GM19468 (cell line): Measurements from ENCODE around the gene ZNRF3.
"Not testable (repeated sequence)": the region's sequence is repeated elsewhere in the genome, so short reads cannot be mapped to it uniquely, and the experiment has no call there.

ENCODE experiments used
- ATAC-seq: cut with Tn5 transposase; IDR thresholded peaks from one replicate; pipeline ENCODE4 v1.9.1; 2021; ENCODE audit warnings: mild to moderate bottlenecking, moderate library complexity, moderate number of reproducible peaks; ENCODE audit not compliant: unreplicated experiment; ENCODE audit errors: extremely low read depth

The ZNRF3 gene

GRCh38 chr22:29000641-29001040, 117.3 kb downstream of the ZNRF3 start:
- ATAC-seq = no peak

- no peak for ATAC-seq
Observed at GRCh38 chr22:29002603-29003002, 119.2 kb downstream of the ZNRF3 start.

- ATAC-seq = no peak
Observed at GRCh38 chr22:29003552-29003951, 120.2 kb downstream of the ZNRF3 start.

- ATAC-seq = no peak
Observed at GRCh38 chr22:29003975-29004646, 120.7 kb downstream of the ZNRF3 start.

- ATAC-seq = no peak
Observed at GRCh38 chr22:29004647-29005371, 121.4 kb downstream of the ZNRF3 start.

GRCh38 chr22:29005754-29006153, 122.4 kb downstream of the ZNRF3 start:
- ATAC-seq = not testable (repeated sequence)

- ATAC-seq = no peak
Observed at GRCh38 chr22:29006346-29006745, 123.0 kb downstream of the ZNRF3 start.

- no peak for ATAC-seq
Observed at GRCh38 chr22:29009148-29009547, 125.8 kb downstream of the ZNRF3 start.

GRCh38 chr22:29011240-29012100, 128.1 kb downstream of the ZNRF3 start:
- ATAC-seq = no peak

GRCh38 chr22:29012101-29012433, 128.7 kb downstream of the ZNRF3 start:
- no peak for ATAC-seq

GRCh38 chr22:29012952-29013351, 129.6 kb downstream of the ZNRF3 start:
- no peak for ATAC-seq

GRCh38 chr22:29014293-29014692, 130.9 kb downstream of the ZNRF3 start:
- no peak for ATAC-seq

GRCh38 chr22:29014773-29015172, 131.4 kb downstream of the ZNRF3 start:
- ATAC-seq = no peak

GRCh38 chr22:29016067-29016938, 132.9 kb downstream of the ZNRF3 start:
- no peak for ATAC-seq

- ATAC-seq = no peak
Observed at GRCh38 chr22:29018293-29019189, 135.2 kb downstream of the ZNRF3 start.

- no peak for ATAC-seq
Observed at GRCh38 chr22:29022101-29022817, 138.9 kb downstream of the ZNRF3 start.

GRCh38 chr22:29023172-29023796, 139.9 kb downstream of the ZNRF3 start:
- no peak for ATAC-seq

GRCh38 chr22:29026579-29026978, 143.2 kb downstream of the ZNRF3 start:
- ATAC-seq = no peak
